ENCODE measurements around the gene NPTX2.

Gene NPTX2

DNA sequence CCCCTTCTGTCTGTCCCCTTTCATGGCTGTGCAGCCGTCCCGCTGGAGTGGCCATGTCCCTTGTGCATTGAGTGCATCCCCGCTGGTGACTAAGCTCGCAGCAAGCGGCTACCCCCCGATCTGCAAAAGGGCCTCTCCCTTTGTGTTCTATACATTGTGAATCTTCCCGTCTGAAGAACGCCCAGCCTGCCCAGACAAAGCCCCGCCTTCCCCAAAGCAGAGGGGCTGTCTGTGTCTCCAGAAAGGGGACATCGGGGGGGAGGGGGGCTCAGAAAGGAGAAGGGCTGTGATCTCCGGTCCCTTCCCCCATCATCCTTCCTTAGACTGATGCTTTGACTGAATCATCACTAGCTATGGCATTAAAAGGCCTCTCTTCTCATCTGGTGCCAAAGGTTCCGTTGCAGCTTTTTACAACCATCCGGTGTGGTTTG is 11.9 kb downstream of the NPTX2 start (continued):
- TF ChIP-seq, protein P1, sequence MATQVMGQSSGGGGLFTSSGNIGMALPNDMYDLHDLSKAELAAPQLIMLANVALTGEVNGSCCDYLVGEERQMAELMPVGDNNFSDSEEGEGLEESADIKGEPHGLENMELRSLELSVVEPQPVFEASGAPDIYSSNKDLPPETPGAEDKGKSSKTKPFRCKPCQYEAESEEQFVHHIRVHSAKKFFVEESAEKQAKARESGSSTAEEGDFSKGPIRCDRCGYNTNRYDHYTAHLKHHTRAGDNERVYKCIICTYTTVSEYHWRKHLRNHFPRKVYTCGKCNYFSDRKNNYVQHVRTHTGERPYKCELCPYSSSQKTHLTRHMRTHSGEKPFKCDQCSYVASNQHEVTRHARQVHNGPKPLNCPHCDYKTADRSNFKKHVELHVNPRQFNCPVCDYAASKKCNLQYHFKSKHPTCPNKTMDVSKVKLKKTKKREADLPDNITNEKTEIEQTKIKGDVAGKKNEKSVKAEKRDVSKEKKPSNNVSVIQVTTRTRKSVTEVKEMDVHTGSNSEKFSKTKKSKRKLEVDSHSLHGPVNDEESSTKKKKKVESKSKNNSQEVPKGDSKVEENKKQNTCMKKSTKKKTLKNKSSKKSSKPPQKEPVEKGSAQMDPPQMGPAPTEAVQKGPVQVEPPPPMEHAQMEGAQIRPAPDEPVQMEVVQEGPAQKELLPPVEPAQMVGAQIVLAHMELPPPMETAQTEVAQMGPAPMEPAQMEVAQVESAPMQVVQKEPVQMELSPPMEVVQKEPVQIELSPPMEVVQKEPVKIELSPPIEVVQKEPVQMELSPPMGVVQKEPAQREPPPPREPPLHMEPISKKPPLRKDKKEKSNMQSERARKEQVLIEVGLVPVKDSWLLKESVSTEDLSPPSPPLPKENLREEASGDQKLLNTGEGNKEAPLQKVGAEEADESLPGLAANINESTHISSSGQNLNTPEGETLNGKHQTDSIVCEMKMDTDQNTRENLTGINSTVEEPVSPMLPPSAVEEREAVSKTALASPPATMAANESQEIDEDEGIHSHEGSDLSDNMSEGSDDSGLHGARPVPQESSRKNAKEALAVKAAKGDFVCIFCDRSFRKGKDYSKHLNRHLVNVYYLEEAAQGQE (tag by site-specific recombination; IDR thresholded peaks at IDR 0.05): no peak

DNA sequence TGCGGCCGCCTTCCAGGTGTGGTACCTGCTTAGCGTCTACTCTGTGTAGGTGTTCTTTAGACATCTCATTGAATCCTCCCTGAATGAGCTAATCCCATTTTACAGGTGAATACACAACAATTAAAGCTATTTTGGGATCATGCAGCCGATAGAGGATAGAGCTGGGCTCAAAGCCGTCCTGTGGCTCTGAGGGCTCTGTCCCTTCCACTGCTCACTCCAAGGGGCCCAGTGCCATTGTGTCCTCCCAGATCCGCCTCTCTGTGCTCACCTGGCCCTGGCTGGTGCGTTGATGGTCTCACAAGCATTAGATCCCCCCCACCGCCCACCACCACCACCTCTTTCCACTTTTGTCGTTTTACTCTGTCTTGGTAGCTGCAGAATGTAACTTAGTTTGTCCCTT is 13.1 kb downstream of the NPTX2 start:
- no peaks in the 10 kb centered on the region for H3K36me3 ChIP-seq (ENCODE audit: control insufficient read depth in 2 of 2, insufficient read depth in 1 of 2, low read length in 2 of 2)
- ChIA-PET POLR2A (interaction anchor here (1.7 kb wide), 1 partner anchor 13 kb away, joined by 5 read pairs; the partner anchor contains the start of gene NPTX2), CTCF (no interaction called here)
- TF ChIP-seq ZNF16 (tag by site-specific recombination; IDR thresholded peaks at IDR 0.05; ENCODE audit: low read depth) (no peak), ZEB2 (tag by site-specific recombination; IDR thresholded peaks at IDR 0.05) (no peak), ZNF768 (tag by site-specific recombination; IDR thresholded peaks at IDR 0.05) (no peak), ZNF521 (tag by site-specific recombination; IDR thresholded peaks at IDR 0.05) (no peak), ZNF571 (tag by site-specific recombination; IDR thresholded peaks at IDR 0.05) (no peak), ZNF76 (tag by site-specific recombination; IDR thresholded peaks at IDR 0.05; ENCODE audit: borderline replicate concordance, low read depth) (no peak)
- TF ChIP-seq, protein P2, sequence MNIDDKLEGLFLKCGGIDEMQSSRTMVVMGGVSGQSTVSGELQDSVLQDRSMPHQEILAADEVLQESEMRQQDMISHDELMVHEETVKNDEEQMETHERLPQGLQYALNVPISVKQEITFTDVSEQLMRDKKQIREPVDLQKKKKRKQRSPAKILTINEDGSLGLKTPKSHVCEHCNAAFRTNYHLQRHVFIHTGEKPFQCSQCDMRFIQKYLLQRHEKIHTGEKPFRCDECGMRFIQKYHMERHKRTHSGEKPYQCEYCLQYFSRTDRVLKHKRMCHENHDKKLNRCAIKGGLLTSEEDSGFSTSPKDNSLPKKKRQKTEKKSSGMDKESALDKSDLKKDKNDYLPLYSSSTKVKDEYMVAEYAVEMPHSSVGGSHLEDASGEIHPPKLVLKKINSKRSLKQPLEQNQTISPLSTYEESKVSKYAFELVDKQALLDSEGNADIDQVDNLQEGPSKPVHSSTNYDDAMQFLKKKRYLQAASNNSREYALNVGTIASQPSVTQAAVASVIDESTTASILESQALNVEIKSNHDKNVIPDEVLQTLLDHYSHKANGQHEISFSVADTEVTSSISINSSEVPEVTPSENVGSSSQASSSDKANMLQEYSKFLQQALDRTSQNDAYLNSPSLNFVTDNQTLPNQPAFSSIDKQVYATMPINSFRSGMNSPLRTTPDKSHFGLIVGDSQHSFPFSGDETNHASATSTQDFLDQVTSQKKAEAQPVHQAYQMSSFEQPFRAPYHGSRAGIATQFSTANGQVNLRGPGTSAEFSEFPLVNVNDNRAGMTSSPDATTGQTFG (tag by site-specific recombination; IDR thresholded peaks at IDR 0.05; ENCODE audit: borderline replicate concordance): no peak
- TF ChIP-seq, protein P3, sequence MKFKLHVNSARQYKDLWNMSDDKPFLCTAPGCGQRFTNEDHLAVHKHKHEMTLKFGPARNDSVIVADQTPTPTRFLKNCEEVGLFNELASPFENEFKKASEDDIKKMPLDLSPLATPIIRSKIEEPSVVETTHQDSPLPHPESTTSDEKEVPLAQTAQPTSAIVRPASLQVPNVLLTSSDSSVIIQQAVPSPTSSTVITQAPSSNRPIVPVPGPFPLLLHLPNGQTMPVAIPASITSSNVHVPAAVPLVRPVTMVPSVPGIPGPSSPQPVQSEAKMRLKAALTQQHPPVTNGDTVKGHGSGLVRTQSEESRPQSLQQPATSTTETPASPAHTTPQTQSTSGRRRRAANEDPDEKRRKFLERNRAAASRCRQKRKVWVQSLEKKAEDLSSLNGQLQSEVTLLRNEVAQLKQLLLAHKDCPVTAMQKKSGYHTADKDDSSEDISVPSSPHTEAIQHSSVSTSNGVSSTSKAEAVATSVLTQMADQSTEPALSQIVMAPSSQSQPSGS (tag by site-specific recombination; IDR thresholded peaks at IDR 0.05; ENCODE audit: low read depth): no peak
- TF ChIP-seq, protein P4, sequence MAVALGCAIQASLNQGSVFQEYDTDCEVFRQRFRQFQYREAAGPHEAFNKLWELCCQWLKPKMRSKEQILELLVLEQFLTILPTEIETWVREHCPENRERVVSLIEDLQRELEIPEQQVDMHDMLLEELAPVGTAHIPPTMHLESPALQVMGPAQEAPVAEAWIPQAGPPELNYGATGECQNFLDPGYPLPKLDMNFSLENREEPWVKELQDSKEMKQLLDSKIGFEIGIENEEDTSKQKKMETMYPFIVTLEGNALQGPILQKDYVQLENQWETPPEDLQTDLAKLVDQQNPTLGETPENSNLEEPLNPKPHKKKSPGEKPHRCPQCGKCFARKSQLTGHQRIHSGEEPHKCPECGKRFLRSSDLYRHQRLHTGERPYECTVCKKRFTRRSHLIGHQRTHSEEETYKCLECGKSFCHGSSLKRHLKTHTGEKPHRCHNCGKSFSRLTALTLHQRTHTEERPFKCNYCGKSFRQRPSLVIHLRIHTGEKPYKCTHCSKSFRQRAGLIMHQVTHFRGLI (tag by site-specific recombination; IDR thresholded peaks at IDR 0.05): no peak
- no peaks in the 10 kb centered on the region for H3K9me3 ChIP-seq (ENCODE audit: control insufficient read depth, insufficient read depth, low read depth, low read length)
- no peak overlapping the region for H3K4me3 ChIP-seq (ENCODE audit: low read depth, low read length)
- no peak overlapping the region for H3K27ac ChIP-seq (ENCODE audit: extremely low read depth, low read depth, low read length)
- H3K4me1 ChIP-seq (ENCODE audit: control insufficient read depth, insufficient read depth, low read length): no peaks in the 10 kb centered on the region

DNA sequence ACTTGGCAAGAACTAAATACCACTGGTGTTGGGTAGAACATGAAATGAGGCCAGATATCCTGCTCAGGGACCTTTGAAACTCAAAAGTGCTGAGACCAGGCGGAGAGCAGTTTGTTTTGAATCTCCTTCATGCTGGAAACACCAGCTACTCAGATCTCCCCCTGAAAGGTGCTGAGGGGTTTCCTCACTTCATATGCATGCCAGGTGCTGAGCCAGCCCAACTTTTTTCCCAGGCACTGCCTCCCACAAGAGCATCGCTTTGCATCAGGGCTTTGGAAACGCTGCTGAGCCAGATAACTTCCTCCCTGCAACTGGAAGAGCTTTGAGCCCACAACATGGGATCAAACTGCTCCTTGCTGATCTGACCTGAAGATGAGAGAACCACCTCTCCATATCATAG is 13.7 kb downstream of the NPTX2 start:
- CTCF ChIA-PET: no interaction called here
- Histone ChIP-seq H3K27ac (ENCODE audit: extremely low read depth, low read depth, low read length) (no peak overlapping the region), H3K4me3 (ENCODE audit: low read depth, low read length) (no peak overlapping the region), H3K9me3 (ENCODE audit: control insufficient read depth, insufficient read depth, low read depth, low read length) (no peaks in the 10 kb centered on the region), H3K36me3 (ENCODE audit: control insufficient read depth in 2 of 2, insufficient read depth in 1 of 2, low read length in 2 of 2) (no peaks in the 10 kb centered on the region), H3K4me1 (ENCODE audit: control insufficient read depth, insufficient read depth, low read length) (no peaks in the 10 kb centered on the region)
- TF ChIP-seq GLIS2 (tag by site-specific recombination; IDR thresholded peaks at IDR 0.05): no peak
- TF ChIP-seq, protein P5, sequence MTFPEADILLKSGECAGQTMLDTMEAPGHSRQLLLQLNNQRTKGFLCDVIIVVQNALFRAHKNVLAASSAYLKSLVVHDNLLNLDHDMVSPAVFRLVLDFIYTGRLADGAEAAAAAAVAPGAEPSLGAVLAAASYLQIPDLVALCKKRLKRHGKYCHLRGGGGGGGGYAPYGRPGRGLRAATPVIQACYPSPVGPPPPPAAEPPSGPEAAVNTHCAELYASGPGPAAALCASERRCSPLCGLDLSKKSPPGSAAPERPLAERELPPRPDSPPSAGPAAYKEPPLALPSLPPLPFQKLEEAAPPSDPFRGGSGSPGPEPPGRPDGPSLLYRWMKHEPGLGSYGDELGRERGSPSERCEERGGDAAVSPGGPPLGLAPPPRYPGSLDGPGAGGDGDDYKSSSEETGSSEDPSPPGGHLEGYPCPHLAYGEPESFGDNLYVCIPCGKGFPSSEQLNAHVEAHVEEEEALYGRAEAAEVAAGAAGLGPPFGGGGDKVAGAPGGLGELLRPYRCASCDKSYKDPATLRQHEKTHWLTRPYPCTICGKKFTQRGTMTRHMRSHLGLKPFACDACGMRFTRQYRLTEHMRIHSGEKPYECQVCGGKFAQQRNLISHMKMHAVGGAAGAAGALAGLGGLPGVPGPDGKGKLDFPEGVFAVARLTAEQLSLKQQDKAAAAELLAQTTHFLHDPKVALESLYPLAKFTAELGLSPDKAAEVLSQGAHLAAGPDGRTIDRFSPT (tag by site-specific recombination; IDR thresholded peaks at IDR 0.05): no peak
- POLR2A ChIA-PET: interaction anchor here (1.7 kb wide), 1 partner anchor 14 kb away, joined by 5 read pairs; the partner anchor contains the start of gene NPTX2

All from HEK293 (cell line).